Measurements from ENCODE around the gene CDK16. TPM values are rescaled to one million over a fixed set of nuclear protein-coding genes. Genes with fewer than 3 reads are reported as not detected.

CDK16 gene
- total and polyA plus RNA-seq, 2 of the 4 experiments (the other 2 are of a cell fraction) = 85.3 to 106 TPM

- Histone ChIP-seq H2BK5ac (ENCODE audit: low read depth, low read length, poor library complexity, severe bottlenecking) (no peak overlapping the region), H3K9ac (ENCODE audit: low read depth, low read length) (no peak overlapping the region), H3K79me1 (ENCODE audit: low read depth in 1 of 2, low read length in 2 of 2) (peaks cover 0 to 7% of the 10 kb centered on the region in 2 experiments; a peak in 1 of 4 replicates), H3K56ac (ENCODE audit: extremely low read depth, insufficient read depth, low read length) (no peak overlapping the region), H3K23ac (ENCODE audit: low read depth, low read length) (no peak overlapping the region), H2BK120ac (ENCODE audit: low read depth, low read length) (no peak overlapping the region), H4K91ac (ENCODE audit: insufficient read depth, low read depth, low read length) (no peak overlapping the region), H2BK15ac (ENCODE audit: low read depth, low read length) (no peak overlapping the region), H3K27ac (ENCODE audit: insufficient read depth, low read length) (no peak overlapping the region), H4K20me1 (ENCODE audit: insufficient read depth, low read length) (peaks cover 22% of the 10 kb centered on the region; the same call in 1 of the 2 replicates), H3K9me3 (ENCODE audit: control insufficient read depth, insufficient read depth, low read length) (no peaks in the 10 kb centered on the region), H3K14ac (replicated peaks; ENCODE audit: low read depth, low read length) (no peak overlapping the region), H3K27me3 (ENCODE audit: control insufficient read depth, insufficient read depth, low read length) (peaks cover 17% of the 10 kb centered on the region; the same call in 1 of the 2 replicates), H3K9me1 (ENCODE audit: insufficient read depth, low read length) (0 out of 2 replicates have a peak, but pooled peaks cover 4% of the 10 kb centered on the region), H4K5ac (ENCODE audit: low read depth, low read length) (no peak overlapping the region), H3K4me1 (ENCODE audit: control insufficient read depth, insufficient read depth, low read length) (no peaks in the 10 kb centered on the region), H3K18ac (ENCODE audit: low read depth, low read length) (no peak overlapping the region), H3K4ac (ENCODE audit: low read depth, low read length) (no peak overlapping the region), H2BK20ac (ENCODE audit: low read depth, low read length) (no peak overlapping the region), H3K4me2 (ENCODE audit: low read depth, low read length) (no peak overlapping the region), H3K4me3 (ENCODE audit: insufficient read depth, low read depth, low read length) (no peak overlapping the region), H3K36me3 (ENCODE audit: control insufficient read depth, insufficient read depth, low read length) (peaks cover 44% of the 10 kb centered on the region), H2AFZ (replicated peaks; ENCODE audit: low read length, poor library complexity) (no peak overlapping the region), H4K8ac (ENCODE audit: low read depth in 2 of 2, low read length in 2 of 2) (no peak overlapping the region), H2AK5ac (ENCODE audit: low read depth, low read length) (no peak overlapping the region), H2AK9ac (replicated peaks; ENCODE audit: low read depth, low read length, poor library complexity) (peak overlapping the region; percentile 50)
- in situ Hi-C loops (cut with MboI; ENCODE audit: low sequenced_read_pairs) (no loop called here), intact Hi-C loops (cut with micrococcal nuclease) (no loop called here), dilution Hi-C loops (cut with HindIII; ENCODE audit: low sequenced_read_pairs, unreplicated experiment) (no loop called here)
- WGBS, 2 experiments (ENCODE audit: extremely low coverage in 2 of 2, insufficient read length in 1 of 2) = 89% methylated on average over 5 of the region's 7 CpGs; no CpG with 5 or more reads in 1 of the 2 experiments
- ATAC-seq (ENCODE audit: low read depth) (no peak), DNase-seq (no peak)
- TF ChIP-seq RCOR1 (IDR thresholded peaks at IDR 0.05; ENCODE audit: insufficient replicate concordance, low read length) = no peak
- TF ChIP-seq FOS (IDR thresholded peaks at IDR 0.05; ENCODE audit: low read depth, low read length) = no peak
- no peak for TF ChIP-seq USF2 (IDR thresholded peaks at IDR 0.05; ENCODE audit: low read depth, low read length)
- ChIA-PET CTCF (no interaction called here), POLR2A (ENCODE audit: unreplicated experiment) (no interaction called here)
- BruUV-seq (replicated peaks) = no TSS peak
Measured at GRCh38 chrX:47172549-47172948, 45.9 kb upstream of the CDK16 start.
